ENCODE measurements around the gene MYL12A. TPM values are rescaled to one million over a fixed set of nuclear protein-coding genes. Genes with fewer than 3 reads are reported as not detected.

Gene MYL12A
- total RNA-seq, 1 experiment from 2014 or later = 284 TPM

- no peak overlapping the region for H2BK15ac ChIP-seq (ENCODE audit: low read depth, low read length)
- H3K23me2 ChIP-seq (ENCODE audit: insufficient read length, low read depth, low read length, poor library complexity, severe bottlenecking) = peaks cover 4% of the 10 kb centered on the region
- no peak overlapping the region for H3K4ac ChIP-seq (ENCODE audit: low read depth, low read length)
- H2AK5ac ChIP-seq (ENCODE audit: insufficient read length, low read length) = no peak overlapping the region
- TF ChIP-seq CTCF (conservative IDR thresholded peaks at IDR 0.05) = no peak
- peak overlapping the region; percentile 80 to 90 for H3K4me3 Mint-ChIP-seq
- no peak overlapping the region for H2BK12ac ChIP-seq (ENCODE audit: insufficient read length, low read depth, low read length)
- H4K20me1 ChIP-seq (ENCODE audit: control insufficient read depth, insufficient read depth, insufficient read length) = no peaks in the 10 kb centered on the region
- no peak overlapping the region for H2AFZ ChIP-seq (ENCODE audit: low read length)
- H3K9me3 ChIP-seq (ENCODE audit: control insufficient read depth, low read depth, low read length) = no peaks in the 10 kb centered on the region
- H2BK120ac ChIP-seq (ENCODE audit: low read depth, low read length, poor library complexity, severe bottlenecking) = no peak overlapping the region
- H3K27ac ChIP-seq (ENCODE audit: insufficient read length, low read depth, low read length) = peak overlapping the region; percentile 77
- DNase-seq = no peak
- H2BK20ac ChIP-seq (ENCODE audit: low read depth, low read length, poor library complexity, severe bottlenecking) = no peak overlapping the region
- H3K23ac ChIP-seq (ENCODE audit: insufficient read length, low read depth, low read length) = no peak overlapping the region
- peaks cover 7 to 19% (median 18%) of the 10 kb centered on the region in 3 experiments; a peak in 5 of 7 replicates for H3K36me3 Mint-ChIP-seq (ENCODE audit: insufficient read depth in 1 of 3, low read depth in 3 of 3)
- H3K79me2 ChIP-seq (ENCODE audit: insufficient read depth, low read length) = peaks cover 28% of the 10 kb centered on the region
- H3T11ph ChIP-seq (ENCODE audit: low read length) = no peak overlapping the region
- peaks cover 46 to 58% of the 10 kb centered on the region in 2 experiments for H3K4me1 Mint-ChIP-seq
- H3K27me3 Mint-ChIP-seq (ENCODE audit: low read depth) = no peaks in the 10 kb centered on the region
- no peak overlapping the region for H4K91ac ChIP-seq (ENCODE audit: insufficient read length, low read depth, low read length)
- no peak overlapping the region for H4K5ac ChIP-seq (ENCODE audit: insufficient read length, low read depth, low read length)
- H3K27ac Mint-ChIP-seq = peak overlapping the region; percentile 98 to 99 (median 99)
- WGBS (ENCODE audit: extremely low coverage, insufficient read length, low lambda C conversion rate) = no CpG with 5 or more reads among the region's 5 CpGs
- peak overlapping the region; percentile 70 for H3K4me2 ChIP-seq (ENCODE audit: insufficient read depth, insufficient read length, low read length)
- H3K14ac ChIP-seq (ENCODE audit: insufficient read depth, low read length) = no peak overlapping the region; the same call in 1 of the 2 replicates
- H3K4me1 ChIP-seq (ENCODE audit: insufficient read depth, low read length) = peaks cover 6% of the 10 kb centered on the region; the same call in 1 of the 2 replicates
- H2BK5ac ChIP-seq (ENCODE audit: insufficient read length, low read length) = no peak overlapping the region
- no peak overlapping the region for H4K8ac ChIP-seq (replicated peaks; ENCODE audit: insufficient read length, low read depth, low read length)
- H3K9ac ChIP-seq (ENCODE audit: extremely low read depth, insufficient read length, low read length) = peak overlapping the region; percentile 93
- no peaks in the 10 kb centered on the region for H3K27me3 ChIP-seq (ENCODE audit: insufficient read depth, low read length)
- H3K79me1 ChIP-seq (ENCODE audit: insufficient read depth, low read depth, low read length, poor library complexity, severe bottlenecking) = no peaks in the 10 kb centered on the region
- H3K18ac ChIP-seq (ENCODE audit: insufficient read length, low read depth, low read length) = no peak overlapping the region
- no peak overlapping the region for H3K56ac ChIP-seq (ENCODE audit: insufficient read length, low read depth, low read length)
- H3K9me3 Mint-ChIP-seq = no peaks in the 10 kb centered on the region; a peak in 2 of 5 replicates
Observed at GRCh38 chr18:3260995-3261372, 13.4 kb downstream of the MYL12A start.
